Mesenchymal stem cell (in vitro differentiated cells and primary cell): ENCODE measurements around the gene DENND4A.

Experiments used
- DNase-seq: peaks from one replicate; pipeline ENCODE4 v3.0.0-alpha.2; 2013
- H2AFZ ChIP-seq: one replicate; pipeline ENCODE4 v1.6.1; 2013; ENCODE audit warnings: low read depth, mild to moderate bottlenecking, control low read depth, inconsistent platforms, low read length, moderate library complexity
- H2AK5ac ChIP-seq: 2 replicates; pipeline ENCODE4 v1.6.1; 2013; ENCODE audit warnings: low read length, moderate library complexity, mild to moderate bottlenecking, inconsistent platforms; ENCODE audit not compliant: severe bottlenecking
- H2BK120ac ChIP-seq: one replicate; pipeline ENCODE4 v1.6.1; 2013; ENCODE audit warnings: low read depth, mild to moderate bottlenecking, inconsistent platforms, low read length, moderate library complexity
- H2BK12ac ChIP-seq, 2 experiments: one replicate each; pipeline ENCODE4 v1.6.1; 2013; ENCODE audit warnings: inconsistent platforms in 2 of 2, low read length in 2 of 2, mild to moderate bottlenecking in 2 of 2, moderate library complexity in 2 of 2, control low read depth in 1 of 2
- H2BK15ac ChIP-seq: one replicate; pipeline ENCODE4 v1.6.1; 2013; ENCODE audit warnings: mild to moderate bottlenecking, low read depth, inconsistent platforms; ENCODE audit not compliant: poor library complexity, severe bottlenecking
- H2BK5ac ChIP-seq: 2 replicates; pipeline ENCODE4 v1.6.1; 2013; ENCODE audit warnings: low read depth, mild to moderate bottlenecking, low read length, control low read depth, inconsistent platforms; ENCODE audit not compliant: poor library complexity, severe bottlenecking
- H3K14ac ChIP-seq, 2 experiments: one replicate each; pipeline ENCODE4 v1.6.1; 2013; ENCODE audit warnings: inconsistent platforms in 2 of 2, low read length in 2 of 2, control low read depth in 1 of 2, mild to moderate bottlenecking in 1 of 2, moderate library complexity in 1 of 2
- H3K18ac ChIP-seq, 2 experiments: one replicate each; pipeline ENCODE4 v1.6.1; 2013; ENCODE audit warnings: inconsistent platforms in 2 of 2, low read length in 2 of 2, control low read depth in 1 of 2, low read depth in 1 of 2, mild to moderate bottlenecking in 1 of 2
- H3K23ac ChIP-seq, 2 experiments: one replicate each; pipeline ENCODE4 v1.6.1; 2013; ENCODE audit warnings: inconsistent platforms in 2 of 2, low read length in 2 of 2, mild to moderate bottlenecking in 2 of 2, moderate library complexity in 2 of 2, control low read depth in 1 of 2
- H3K27ac ChIP-seq: 2 replicates; pipeline ENCODE4 v1.5.1; 2013; ENCODE audit warnings: mild to moderate bottlenecking, moderate library complexity, low read length, control low read depth, inconsistent platforms; ENCODE audit not compliant: poor library complexity, severe bottlenecking
- H3K27me3 ChIP-seq, 2 experiments: 2 replicates each; pipeline versions ENCODE4 v1.6.1 to v1.7.0; 2013; ENCODE audit warnings: low read length in 2 of 2, mild to moderate bottlenecking in 2 of 2, moderate library complexity in 2 of 2, control low read depth in 1 of 2, inconsistent platforms in 1 of 2; ENCODE audit not compliant: control insufficient read depth in 1 of 2, insufficient read depth in 1 of 2
- H3K36me3 ChIP-seq, 2 experiments: 2 replicates each; pipeline versions ENCODE4 v1.6.1 to v1.7.0; 2013; ENCODE audit warnings: low read length in 2 of 2, control low read depth in 1 of 2, inconsistent platforms in 1 of 2, low read depth in 1 of 2, mild to moderate bottlenecking in 1 of 2; ENCODE audit not compliant: insufficient read depth in 2 of 2, control insufficient read depth in 1 of 2
- H3K4ac ChIP-seq, 2 experiments: one replicate each; pipeline ENCODE4 v1.6.1; 2013; ENCODE audit warnings: inconsistent platforms in 2 of 2, low read length in 2 of 2, mild to moderate bottlenecking in 2 of 2, moderate library complexity in 2 of 2, control low read depth in 1 of 2, low read depth in 1 of 2
- H3K4me1 ChIP-seq: 2 replicates; pipeline ENCODE4 v1.6.1; 2013; ENCODE audit warnings: low read depth, low read length, control low read depth; ENCODE audit not compliant: control insufficient read depth, insufficient read depth
- H3K4me2 ChIP-seq: 2 replicates; pipeline ENCODE4 v1.6.1; 2013; ENCODE audit warnings: low read length, mild to moderate bottlenecking, inconsistent platforms; ENCODE audit not compliant: poor library complexity, severe bottlenecking
- H3K4me3 ChIP-seq, 2 experiments: 2 replicates each; pipeline versions ENCODE4 v1.5.1 to v1.7.0; 2013; ENCODE audit warnings: low read length in 2 of 2, mild to moderate bottlenecking in 2 of 2, control low read depth in 1 of 2, low read depth in 1 of 2; ENCODE audit not compliant: insufficient read depth in 1 of 2
- H3K79me1 ChIP-seq: replicated peaks from 2 replicates; pipeline ENCODE4 v1.6.1; 2013; ENCODE audit warnings: mild to moderate bottlenecking, control low read depth, low read length, inconsistent platforms; ENCODE audit not compliant: poor library complexity, severe bottlenecking
- H3K9ac ChIP-seq: 2 replicates; pipeline ENCODE4 v1.7.0; 2013; ENCODE audit warnings: mild to moderate bottlenecking, low read length, moderate library complexity
- H3K9me3 ChIP-seq: 2 replicates; pipeline ENCODE4 v1.7.0; 2013; ENCODE audit warnings: mild to moderate bottlenecking, low read length; ENCODE audit not compliant: control insufficient read depth
- H4K8ac ChIP-seq: one replicate; pipeline ENCODE4 v1.6.1; 2013; ENCODE audit warnings: inconsistent platforms, mild to moderate bottlenecking, low read length, moderate library complexity
- H4K91ac ChIP-seq: one replicate; pipeline ENCODE4 v1.6.1; 2013; ENCODE audit warnings: mild to moderate bottlenecking, low read length, inconsistent platforms
- WGBS: methylation state at CpG from one replicate; pipeline ENCODE4 v1.1.7; 2013; ENCODE audit warnings: mixed read lengths; 5-methylcytosine and 5-hydroxymethylcytosine counted together

Gene DENND4A

DNA sequence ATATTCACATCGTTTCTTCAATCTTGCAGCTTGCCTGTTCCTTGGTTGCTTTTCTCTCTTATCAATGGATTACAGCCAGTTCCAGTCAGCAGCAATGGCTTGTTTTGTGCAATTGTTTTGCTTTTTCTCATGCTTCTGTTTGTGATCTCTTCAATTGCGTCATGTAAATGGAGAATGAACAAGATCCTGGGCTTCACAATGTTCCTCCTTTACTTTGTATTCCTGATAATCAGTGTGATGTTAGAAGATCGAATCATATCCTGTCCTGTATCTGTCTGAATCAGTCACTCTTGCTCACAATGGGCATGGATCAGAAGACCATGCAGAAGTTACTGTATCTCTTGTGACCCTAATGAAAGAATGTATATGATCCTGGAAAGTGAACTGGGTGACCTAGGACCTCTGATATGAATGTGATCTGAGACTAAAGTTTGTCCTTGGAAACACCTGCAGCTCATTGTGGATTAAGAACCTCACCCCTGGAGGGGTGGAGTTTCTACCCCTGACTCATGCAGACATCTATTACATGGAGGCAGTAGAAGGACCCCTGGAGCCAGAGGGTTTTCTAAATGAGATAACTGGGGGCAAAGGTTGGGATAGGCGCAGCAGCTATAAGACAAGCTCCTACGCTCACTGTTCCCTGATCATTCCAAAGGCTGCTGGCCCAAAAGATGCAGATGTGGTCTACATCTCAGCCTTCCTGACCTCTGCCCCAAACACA is 138.1 kb downstream of the DENND4A start:
- H3K27me3 ChIP-seq = no peaks in the 10 kb centered on the region
- WGBS = 84% methylated on average over 4 of the region's 5 CpGs
- no peak overlapping the region for H3K4me2 ChIP-seq
- no peak overlapping the region for H2BK12ac ChIP-seq
- H4K8ac ChIP-seq = no peak overlapping the region
- peaks cover 4% of the 10 kb centered on the region for H3K4me1 ChIP-seq
- H3K27ac ChIP-seq = no peak overlapping the region
- H2BK15ac ChIP-seq = no peak overlapping the region
- no peak overlapping the region for H3K23ac ChIP-seq
- H3K9me3 ChIP-seq = no peaks in the 10 kb centered on the region
- no peak overlapping the region for H2AK5ac ChIP-seq
- H3K18ac ChIP-seq = no peak overlapping the region
- H3K14ac ChIP-seq = no peak overlapping the region
- peaks cover 17 to 34% of the 10 kb centered on the region in 2 experiments for H3K36me3 ChIP-seq
- no peaks in the 10 kb centered on the region for H3K79me1 ChIP-seq
- H2BK120ac ChIP-seq = no peak overlapping the region
- no peak overlapping the region for H2AFZ ChIP-seq
- peak; percentile 41 for DNase-seq
- H2BK5ac ChIP-seq = no peak overlapping the region
- H3K4ac ChIP-seq = no peak overlapping the region
- peak overlapping the region; percentile 37 for H3K9ac ChIP-seq
- H4K91ac ChIP-seq = no peak overlapping the region
- no peak overlapping the region for H3K4me3 ChIP-seq

DNA sequence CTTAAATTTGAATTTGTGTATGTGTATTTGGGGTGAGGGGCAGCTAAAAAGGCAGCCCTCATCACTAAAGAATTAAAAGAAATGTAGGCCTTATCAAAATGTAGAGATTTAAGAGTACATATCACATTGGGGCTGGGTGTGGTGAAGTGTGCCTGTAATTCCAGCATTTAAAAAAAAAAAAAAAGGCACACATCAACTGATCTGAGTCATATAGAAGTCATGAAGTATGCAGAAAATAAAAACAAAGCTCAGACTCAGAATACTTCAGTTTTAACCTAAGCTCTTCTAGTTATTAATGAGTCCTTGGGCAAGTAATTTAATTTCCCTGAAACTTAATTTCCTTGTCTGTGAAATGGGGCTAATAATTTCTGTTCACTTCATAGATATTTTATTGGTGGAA is 138.8 kb downstream of the DENND4A start:
- Histone ChIP-seq H3K4me1 (peaks cover 4% of the 10 kb centered on the region), H3K9me3 (no peaks in the 10 kb centered on the region), H3K18ac (no peak overlapping the region), H3K4me3 (no peak overlapping the region), H3K14ac (no peak overlapping the region), H3K4ac (no peak overlapping the region), H3K9ac (peak overlapping the region; percentile 37), H4K91ac (no peak overlapping the region), H2AK5ac (no peak overlapping the region), H2BK15ac (no peak overlapping the region), H2AFZ (no peak overlapping the region), H2BK5ac (no peak overlapping the region), H2BK12ac (no peak overlapping the region), H3K4me2 (no peak overlapping the region), H3K27me3 (no peaks in the 10 kb centered on the region), H3K79me1 (no peaks in the 10 kb centered on the region), H3K27ac (no peak overlapping the region), H4K8ac (no peak overlapping the region), H3K23ac (no peak overlapping the region), H3K36me3 (peaks cover 17 to 33% of the 10 kb centered on the region in 2 experiments), H2BK120ac (no peak overlapping the region)
- DNase-seq = peak; percentile 42

DNA sequence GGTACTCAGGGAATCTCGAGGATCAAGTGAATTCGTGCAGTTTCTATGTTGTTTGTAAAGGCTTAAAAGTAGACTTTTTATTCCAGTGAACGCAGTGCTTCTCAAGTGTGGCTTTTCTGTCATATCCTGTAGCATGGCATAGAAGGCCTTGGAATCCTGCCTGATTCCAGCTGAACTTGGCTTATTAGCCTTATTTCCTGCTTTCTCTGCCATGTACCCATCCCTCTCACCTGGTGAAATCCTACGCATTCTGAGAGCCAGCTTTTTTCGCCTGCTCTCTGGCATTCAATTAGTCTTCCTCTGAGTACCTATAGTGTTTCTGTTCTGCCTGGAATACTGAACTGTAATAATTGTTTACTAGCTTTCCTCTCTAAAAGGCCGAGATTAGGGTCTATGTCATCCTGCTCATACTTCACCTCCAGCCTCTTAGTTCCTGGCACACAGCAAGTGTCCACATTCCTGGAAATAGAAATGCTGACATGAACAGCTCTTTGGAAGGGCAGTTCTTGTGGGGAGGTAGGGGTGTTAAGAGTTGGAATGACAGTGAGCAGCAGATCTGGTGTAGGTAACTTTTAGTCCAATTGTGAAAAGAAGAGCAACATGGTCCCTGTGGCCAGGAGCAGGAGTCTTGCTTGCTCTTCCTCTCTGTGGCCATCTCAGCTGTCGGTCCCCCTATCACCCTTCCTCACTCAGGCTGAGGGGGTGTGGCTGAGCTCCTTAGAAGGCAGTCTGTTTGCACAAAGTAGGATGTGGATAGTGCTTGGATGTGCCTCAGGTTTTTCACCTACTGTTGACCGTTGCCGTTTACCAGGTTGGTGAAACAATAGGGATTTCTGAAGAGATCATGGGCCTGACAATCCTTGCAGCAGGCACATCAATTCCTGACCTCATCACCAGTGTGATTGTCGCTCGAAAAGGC is 140.0 kb downstream of the DENND4A start:
- no peaks in the 10 kb centered on the region for H3K79me1 ChIP-seq
- H3K4me3 ChIP-seq = no peak overlapping the region
- H2BK12ac ChIP-seq = no peak overlapping the region
- no peak overlapping the region for H3K4me2 ChIP-seq
- no peak overlapping the region for H2BK15ac ChIP-seq
- H3K27ac ChIP-seq = no peak overlapping the region
- no peaks in the 10 kb centered on the region for H3K9me3 ChIP-seq
- WGBS = 87% methylated on average over 8 of the region's 11 CpGs
- no peak overlapping the region for H2AFZ ChIP-seq
- no peak overlapping the region for H3K9ac ChIP-seq
- no peak overlapping the region for H3K18ac ChIP-seq
- H2BK120ac ChIP-seq = no peak overlapping the region
- no peak overlapping the region for H4K8ac ChIP-seq
- no peak for DNase-seq
- H3K36me3 ChIP-seq = peaks cover 15 to 29% of the 10 kb centered on the region in 2 experiments
- H3K27me3 ChIP-seq = no peaks in the 10 kb centered on the region
- no peak overlapping the region for H3K14ac ChIP-seq
- no peak overlapping the region for H3K4ac ChIP-seq
- H2AK5ac ChIP-seq = no peak overlapping the region
- H2BK5ac ChIP-seq = no peak overlapping the region
- peaks cover 4% of the 10 kb centered on the region for H3K4me1 ChIP-seq
- no peak overlapping the region for H3K23ac ChIP-seq
- no peak overlapping the region for H4K91ac ChIP-seq

DNA sequence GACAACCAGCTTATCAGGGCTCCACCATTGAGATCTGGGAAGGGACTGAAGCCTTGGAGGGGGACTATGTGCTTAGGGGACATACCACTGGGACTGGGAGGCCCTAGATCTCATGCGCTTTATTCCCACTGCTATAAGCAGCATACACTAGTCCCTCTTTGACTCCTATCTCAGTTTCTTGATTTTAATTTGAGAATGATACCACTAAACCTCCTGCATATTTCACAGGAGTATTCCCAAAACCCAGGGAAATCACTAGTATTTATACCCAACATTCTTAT is 141.1 kb downstream of the DENND4A start:
- H2AK5ac ChIP-seq = no peak overlapping the region
- H3K27ac ChIP-seq = no peak overlapping the region
- no peaks in the 10 kb centered on the region for H3K27me3 ChIP-seq
- DNase-seq = no peak
- H3K9ac ChIP-seq = no peak overlapping the region
- H3K79me1 ChIP-seq = no peaks in the 10 kb centered on the region
- no peak overlapping the region for H3K4ac ChIP-seq
- H3K18ac ChIP-seq = no peak overlapping the region
- peaks cover 14 to 28% of the 10 kb centered on the region in 2 experiments for H3K36me3 ChIP-seq
- no peak overlapping the region for H2BK120ac ChIP-seq
- H3K4me1 ChIP-seq = peaks cover 6% of the 10 kb centered on the region
- no peak overlapping the region for H4K8ac ChIP-seq
- H2BK12ac ChIP-seq = no peak overlapping the region
- no peak overlapping the region for H4K91ac ChIP-seq
- H3K4me3 ChIP-seq = no peak overlapping the region
- no peak overlapping the region for H2AFZ ChIP-seq
- no peak overlapping the region for H2BK15ac ChIP-seq
- H3K23ac ChIP-seq = no peak overlapping the region
- no peak overlapping the region for H3K14ac ChIP-seq
- no peak overlapping the region for H3K4me2 ChIP-seq
- WGBS = 100% methylated on average over 1 of the region's 1 CpG
- H2BK5ac ChIP-seq = no peak overlapping the region
- H3K9me3 ChIP-seq = no peaks in the 10 kb centered on the region
